Measurements from ENCODE around the gene PHAF1. TPM values are rescaled to one million over a fixed set of nuclear protein-coding genes. Genes with fewer than 3 reads are reported as not detected.

PHAF1 gene
- total and polyA plus RNA-seq, 2 of the 13 experiments (the other 11 are each of a cell fraction or from before 2014, with no cell fraction given) = 48.3 to 174 TPM

GRCh38 chr16:67179421-67180080 is 69.8 kb downstream of the PHAF1 start (continued):
- TF ChIP-seq ZNF552 (CRISPR knock-in tag; IDR thresholded peaks at IDR 0.05; ENCODE audit: borderline replicate concordance) = no peak
- no peak for TF ChIP-seq THYN1 (CRISPR knock-in tag; IDR thresholded peaks at IDR 0.05; ENCODE audit: borderline replicate concordance, low read depth)
- TF ChIP-seq POLR2AphosphoS2 (IDR thresholded peaks at IDR 0.05; ENCODE audit: low read depth, low read length) = no peak
- TF ChIP-seq GLI4 (CRISPR knock-in tag; IDR thresholded peaks at IDR 0.05; ENCODE audit: borderline replicate concordance) = no peak
- no peak for TF ChIP-seq CBX2 (IDR thresholded peaks at IDR 0.05; ENCODE audit: low read depth, low read length)
- TF ChIP-seq CBX2 (CRISPR knock-in tag; IDR thresholded peaks at IDR 0.05; ENCODE audit: low read depth) = no peak
- no peak for TF ChIP-seq TOPORS (CRISPR knock-in tag; IDR thresholded peaks at IDR 0.05)
- TF ChIP-seq, protein P1, sequence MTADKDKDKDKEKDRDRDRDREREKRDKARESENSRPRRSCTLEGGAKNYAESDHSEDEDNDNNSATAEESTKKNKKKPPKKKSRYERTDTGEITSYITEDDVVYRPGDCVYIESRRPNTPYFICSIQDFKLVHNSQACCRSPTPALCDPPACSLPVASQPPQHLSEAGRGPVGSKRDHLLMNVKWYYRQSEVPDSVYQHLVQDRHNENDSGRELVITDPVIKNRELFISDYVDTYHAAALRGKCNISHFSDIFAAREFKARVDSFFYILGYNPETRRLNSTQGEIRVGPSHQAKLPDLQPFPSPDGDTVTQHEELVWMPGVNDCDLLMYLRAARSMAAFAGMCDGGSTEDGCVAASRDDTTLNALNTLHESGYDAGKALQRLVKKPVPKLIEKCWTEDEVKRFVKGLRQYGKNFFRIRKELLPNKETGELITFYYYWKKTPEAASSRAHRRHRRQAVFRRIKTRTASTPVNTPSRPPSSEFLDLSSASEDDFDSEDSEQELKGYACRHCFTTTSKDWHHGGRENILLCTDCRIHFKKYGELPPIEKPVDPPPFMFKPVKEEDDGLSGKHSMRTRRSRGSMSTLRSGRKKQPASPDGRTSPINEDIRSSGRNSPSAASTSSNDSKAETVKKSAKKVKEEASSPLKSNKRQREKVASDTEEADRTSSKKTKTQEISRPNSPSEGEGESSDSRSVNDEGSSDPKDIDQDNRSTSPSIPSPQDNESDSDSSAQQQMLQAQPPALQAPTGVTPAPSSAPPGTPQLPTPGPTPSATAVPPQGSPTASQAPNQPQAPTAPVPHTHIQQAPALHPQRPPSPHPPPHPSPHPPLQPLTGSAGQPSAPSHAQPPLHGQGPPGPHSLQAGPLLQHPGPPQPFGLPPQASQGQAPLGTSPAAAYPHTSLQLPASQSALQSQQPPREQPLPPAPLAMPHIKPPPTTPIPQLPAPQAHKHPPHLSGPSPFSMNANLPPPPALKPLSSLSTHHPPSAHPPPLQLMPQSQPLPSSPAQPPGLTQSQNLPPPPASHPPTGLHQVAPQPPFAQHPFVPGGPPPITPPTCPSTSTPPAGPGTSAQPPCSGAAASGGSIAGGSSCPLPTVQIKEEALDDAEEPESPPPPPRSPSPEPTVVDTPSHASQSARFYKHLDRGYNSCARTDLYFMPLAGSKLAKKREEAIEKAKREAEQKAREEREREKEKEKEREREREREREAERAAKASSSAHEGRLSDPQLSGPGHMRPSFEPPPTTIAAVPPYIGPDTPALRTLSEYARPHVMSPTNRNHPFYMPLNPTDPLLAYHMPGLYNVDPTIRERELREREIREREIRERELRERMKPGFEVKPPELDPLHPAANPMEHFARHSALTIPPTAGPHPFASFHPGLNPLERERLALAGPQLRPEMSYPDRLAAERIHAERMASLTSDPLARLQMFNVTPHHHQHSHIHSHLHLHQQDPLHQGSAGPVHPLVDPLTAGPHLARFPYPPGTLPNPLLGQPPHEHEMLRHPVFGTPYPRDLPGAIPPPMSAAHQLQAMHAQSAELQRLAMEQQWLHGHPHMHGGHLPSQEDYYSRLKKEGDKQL (CRISPR knock-in tag; IDR thresholded peaks at IDR 0.05; ENCODE audit: low read depth) = no peak
- no peak for TF ChIP-seq IRX3 (CRISPR knock-in tag; IDR thresholded peaks at IDR 0.05; ENCODE audit: borderline replicate concordance, low read depth)
- TF ChIP-seq, protein P2, sequence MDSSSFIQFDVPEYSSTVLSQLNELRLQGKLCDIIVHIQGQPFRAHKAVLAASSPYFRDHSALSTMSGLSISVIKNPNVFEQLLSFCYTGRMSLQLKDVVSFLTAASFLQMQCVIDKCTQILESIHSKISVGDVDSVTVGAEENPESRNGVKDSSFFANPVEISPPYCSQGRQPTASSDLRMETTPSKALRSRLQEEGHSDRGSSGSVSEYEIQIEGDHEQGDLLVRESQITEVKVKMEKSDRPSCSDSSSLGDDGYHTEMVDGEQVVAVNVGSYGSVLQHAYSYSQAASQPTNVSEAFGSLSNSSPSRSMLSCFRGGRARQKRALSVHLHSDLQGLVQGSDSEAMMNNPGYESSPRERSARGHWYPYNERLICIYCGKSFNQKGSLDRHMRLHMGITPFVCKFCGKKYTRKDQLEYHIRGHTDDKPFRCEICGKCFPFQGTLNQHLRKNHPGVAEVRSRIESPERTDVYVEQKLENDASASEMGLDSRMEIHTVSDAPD (CRISPR knock-in tag; IDR thresholded peaks at IDR 0.05) = no peak
- no peak for TF ChIP-seq ZNF605 (CRISPR knock-in tag; IDR thresholded peaks at IDR 0.05)
- no peak for TF ChIP-seq ZSCAN25 (CRISPR knock-in tag; IDR thresholded peaks at IDR 0.05)
- TF ChIP-seq RAD51 (IDR thresholded peaks at IDR 0.05; ENCODE audit: borderline replicate concordance) = no peak
- TF ChIP-seq RFXANK (CRISPR knock-in tag; IDR thresholded peaks at IDR 0.05) = no peak
- TF ChIP-seq NPAS2 (CRISPR knock-in tag; IDR thresholded peaks at IDR 0.05; ENCODE audit: borderline replicate concordance) = no peak
- no peak for TF ChIP-seq ELF4 (CRISPR knock-in tag; IDR thresholded peaks at IDR 0.05; ENCODE audit: borderline replicate concordance)
- TF ChIP-seq TBX3 (IDR thresholded peaks at IDR 0.05; ENCODE audit: borderline replicate concordance) = no peak
- TF ChIP-seq TFE3 (CRISPR knock-in tag; IDR thresholded peaks at IDR 0.05) = no peak
- TF ChIP-seq CHCHD3 (CRISPR knock-in tag; IDR thresholded peaks at IDR 0.05) = no peak
- no peak for TF ChIP-seq KLF9 (CRISPR knock-in tag; IDR thresholded peaks at IDR 0.05; ENCODE audit: low read depth)
- no peak for TF ChIP-seq ZNF446 (CRISPR knock-in tag; IDR thresholded peaks at IDR 0.05)

Data from HepG2 (cell line).